GM10248 (cell line): ENCODE data around the gene JPT2.

Experiments used
- CTCF ChIA-PET: fragments of 300-600 bp; sonication (Branson Sonifier 250); formaldehyde crosslinking; extraction: SDS; loops from one replicate; lab custom pipeline; 2021; ENCODE audit warnings: antibody characterized with exemption; lab: Yijun Ruan, JAX
- POLR2A ChIA-PET: fragments of 350-650 bp; sonication (Branson Sonifier 250); formaldehyde crosslinking; extraction: SDS; loops from one replicate; lab custom pipeline; 2020; ENCODE audit warnings: antibody characterized with exemption; lab: Yijun Ruan, JAX
- DNase-seq: peaks from one replicate; pipeline ENCODE4 v3.0.0; 2012; ENCODE audit errors: extremely low spot score
- CTCF ChIP-seq: IDR thresholded peaks from 2 replicates; pipeline ENCODE4 v1.5.1; 2012; ENCODE audit warnings: mild to moderate bottlenecking, low read depth; ENCODE audit errors: extremely low read depth, missing control alignments, control extremely low read depth

The JPT2 gene

GRCh38 chr16:1668612-1669319 is 9.3 kb upstream of the JPT2 start:
- CTCF ChIA-PET, result interaction anchor here (1.1 to 2.9 kb wide), 3 partner anchors 10 to 19 kb away, joined by 3 to 8 read pairs (median 7); partner anchors contain the start of gene JPT2

GRCh38 chr16:1669698-1670097 is 8.4 kb upstream of the JPT2 start:
- POLR2A ChIA-PET, result no interaction called here
- CTCF ChIA-PET, result interaction anchor here (1.5 to 1.7 kb wide), 2 partner anchors 38 to 306 kb away, joined by 3 to 4 read pairs; no protein-coding TSS in a partner anchor
- no peak for DNase-seq
- no peak for TF ChIP-seq CTCF

More at GRCh38 chr16:1668612-1669319, 9.3 kb upstream of the JPT2 start:
- no peak for TF ChIP-seq CTCF
- DNase-seq, result no peak
- POLR2A ChIA-PET, result no interaction called here

GRCh38 chr16:1670371-1670770 is 7.7 kb upstream of the JPT2 start:
- DNase-seq, result no peak
- TF ChIP-seq CTCF, result no peak
- POLR2A ChIA-PET, result no interaction called here
- CTCF ChIA-PET, result interaction anchor here (1.4 to 1.7 kb wide), 3 partner anchors 14 to 307 kb away, joined by 3 to 4 read pairs (median 3); no protein-coding TSS in a partner anchor

GRCh38 chr16:1670866-1671265 is 7.2 kb upstream of the JPT2 start:
- ChIA-PET CTCF (interaction anchor here (1.4 to 1.7 kb wide), 3 partner anchors 14 to 307 kb away, joined by 3 to 4 read pairs (median 3); no protein-coding TSS in a partner anchor), POLR2A (no interaction called here)
- no peak for DNase-seq
- no peak for TF ChIP-seq CTCF

- no peak for TF ChIP-seq CTCF
- ChIA-PET POLR2A (no interaction called here), CTCF (interaction anchor here (1.0 kb wide), 1 partner anchor 32 kb away, joined by 4 read pairs; the partner anchor contains the start of gene MAPK8IP3)
- no peak for DNase-seq
Measured at GRCh38 chr16:1673424-1674151, 4.5 kb upstream of the JPT2 start.

- no peak for DNase-seq
- ChIA-PET CTCF (interaction anchor here (1.0 kb wide), 2 partner anchors 24 to 32 kb away, joined by 3 to 4 read pairs; partner anchors contain the start of gene MAPK8IP3), POLR2A (no interaction called here)
- TF ChIP-seq CTCF, result no peak
Measured at GRCh38 chr16:1674306-1674705, 3.8 kb upstream of the JPT2 start.
